H1 (cell line): Measurements from ENCODE around the gene POLE3. TPM values are rescaled to one million over a fixed set of nuclear protein-coding genes. Genes with fewer than 3 reads are reported as not detected.

ENCODE experiments used
- CTCF ChIA-PET: fragments of 300-600 bp; sonication (Branson Sonifier 250); formaldehyde crosslinking; loops from one replicate; lab custom pipeline; 2021; ENCODE audit not compliant: partially characterized antibody; lab: Charles Lee
- POLR2A ChIA-PET: fragments of 300-600 bp; sonication (Branson Sonifier 250); formaldehyde crosslinking; loops from one replicate; lab custom pipeline; 2021; ENCODE audit warnings: inconsistent platforms; ENCODE audit not compliant: partially characterized antibody; lab: Charles Lee
- DNase-seq, 2 experiments: peaks; one replicate each; pipeline versions ENCODE4 v3.0.0 to v3.0.0-alpha.2; 2010 to 2022; ENCODE audit warnings: low spot score in 2 of 2, low read depth in 1 of 2, mixed read lengths in 1 of 2
- FAIRE-seq: peaks from 2 replicates; lab custom pipeline; 2011; peaks lifted over from hg19 to GRCh38; lab: Jason Lieb, UNC
- H2AFZ ChIP-seq: 2 replicates; pipeline ENCODE4 v1.8.1; 2012; ENCODE audit warnings: low read length, inconsistent platforms
- H2AK5ac ChIP-seq: 2 replicates; pipeline ENCODE4 v1.6.1; 2013; ENCODE audit warnings: low read depth, low read length
- H2BK120ac ChIP-seq: replicated peaks from 2 replicates; pipeline ENCODE3; 2013; ENCODE audit warnings: low read depth, low read length, inconsistent platforms
- H2BK12ac ChIP-seq: 2 replicates; pipeline ENCODE4 v1.6.1; 2013; ENCODE audit warnings: low read depth, low read length
- H2BK15ac ChIP-seq: 2 replicates; pipeline ENCODE4 v1.6.1; 2013; ENCODE audit warnings: low read length
- H2BK20ac ChIP-seq: 2 replicates; pipeline ENCODE4 v1.6.1; 2013; ENCODE audit warnings: low read length
- H2BK5ac ChIP-seq: 2 replicates; pipeline ENCODE4 v1.6.1; 2013; ENCODE audit warnings: low read depth, low read length
- H3K14ac ChIP-seq: 2 replicates; pipeline ENCODE4 v1.6.1; 2013; ENCODE audit warnings: inconsistent platforms; ENCODE audit not compliant: insufficient read length
- H3K18ac ChIP-seq: 2 replicates; pipeline ENCODE4 v1.6.1; 2013; ENCODE audit warnings: low read length; ENCODE audit errors: extremely low read depth
- H3K23ac ChIP-seq: 2 replicates; pipeline ENCODE4 v1.6.1; 2013; ENCODE audit warnings: inconsistent platforms; ENCODE audit not compliant: insufficient read length
- H3K23me2 ChIP-seq: 2 replicates; pipeline ENCODE4 v1.6.1; 2013; ENCODE audit warnings: low read depth, low read length
- H3K27ac ChIP-seq: 2 replicates; pipeline ENCODE4 v1.6.1; 2011; ENCODE audit warnings: low read depth, low read length, inconsistent platforms
- H3K27me3 ChIP-seq, 4 experiments: replicated peaks in 1 of 4; 1 replicate in 1 of 4; 2 replicates in 3 of 4; pipeline versions ENCODE4 v1.6.1 to v1.8.1; 2011 to 2013; ENCODE audit warnings: low read length in 3 of 4, mild to moderate bottlenecking in 3 of 4, inconsistent platforms in 2 of 4, mixed read lengths in 2 of 4, moderate library complexity in 1 of 4; ENCODE audit not compliant: control insufficient read depth in 3 of 4, insufficient read depth in 3 of 4; ENCODE audit errors: extremely low read depth in 1 of 4
- H3K36me3 ChIP-seq, 4 experiments: 2 replicates each; pipeline versions ENCODE4 v1.6.1 to v1.8.1; 2011 to 2013; ENCODE audit warnings: mild to moderate bottlenecking in 4 of 4, low read length in 3 of 4, moderate library complexity in 2 of 4, control low read depth in 1 of 4, inconsistent platforms in 1 of 4; ENCODE audit not compliant: insufficient read depth in 4 of 4, control insufficient read depth in 2 of 4
- H3K4ac ChIP-seq: replicated peaks from 2 replicates; pipeline ENCODE3; 2013; ENCODE audit warnings: low read length, low read depth, mixed read lengths, inconsistent platforms; ENCODE audit not compliant: insufficient read length
- H3K4me1 ChIP-seq, 4 experiments: replicated peaks in 1 of 4; 1 replicate in 1 of 4; 2 replicates in 3 of 4; pipeline versions ENCODE4 v1.6.1 to v1.8.1; 2011 to 2013; ENCODE audit warnings: low read length in 3 of 4, inconsistent platforms in 2 of 4, mixed read lengths in 1 of 4; ENCODE audit not compliant: insufficient read depth in 4 of 4, control insufficient read depth in 3 of 4
- H3K4me2 ChIP-seq, 2 experiments: 2 replicates each; pipeline versions ENCODE4 v1.6.1 to v1.8.1; 2011 to 2013; ENCODE audit warnings: low read depth in 2 of 2, low read length in 2 of 2, control low read depth in 1 of 2, inconsistent platforms in 1 of 2, mild to moderate bottlenecking in 1 of 2; ENCODE audit not compliant: insufficient read depth in 1 of 2
- H3K4me3 ChIP-seq, 4 experiments: fragments of 200-600, 300-600 bp in 1 of 4; sonication (generic), shearing (Covaris generic), sonication (Bioruptor Twin) in 1 of 4; 2 replicates each; pipeline versions ENCODE4 v1.5.1 to v1.8.1; 2011 to 2016; ENCODE audit warnings: low read length in 4 of 4, low read depth in 3 of 4, control low read depth in 2 of 4, inconsistent platforms in 2 of 4, mild to moderate bottlenecking in 2 of 4, mixed read lengths in 1 of 4, moderate library complexity in 1 of 4; ENCODE audit not compliant: insufficient read depth in 2 of 4; ENCODE audit errors: extremely low read depth in 1 of 4
- H3K56ac ChIP-seq: replicated peaks from 2 replicates; pipeline ENCODE3; 2013; ENCODE audit warnings: low read depth, mild to moderate bottlenecking, mixed read lengths, low read length, inconsistent platforms; ENCODE audit not compliant: insufficient read length
- H3K79me1 ChIP-seq: 2 replicates; pipeline ENCODE4 v1.6.1; 2013; ENCODE audit warnings: low read depth, low read length, control low read depth
- H3K79me2 ChIP-seq, 2 experiments: 2 replicates each; pipeline versions ENCODE4 v1.6.1 to v1.8.1; 2012 to 2013; ENCODE audit warnings: low read length in 2 of 2, mild to moderate bottlenecking in 2 of 2, inconsistent platforms in 1 of 2; ENCODE audit not compliant: insufficient read depth in 2 of 2, control insufficient read depth in 1 of 2
- H3K9ac ChIP-seq, 4 experiments: replicated peaks in 1 of 4; 1 replicate in 1 of 4; 2 replicates in 3 of 4; pipeline versions ENCODE4 v1.6.1 to v1.8.1; 2011 to 2013; ENCODE audit warnings: low read depth in 3 of 4, low read length in 3 of 4, control low read depth in 2 of 4, mild to moderate bottlenecking in 2 of 4, moderate library complexity in 2 of 4, inconsistent platforms in 1 of 4; ENCODE audit errors: extremely low read depth in 1 of 4
- H3K9me3 ChIP-seq, 2 experiments: 2 replicates each; pipeline versions ENCODE4 v1.6.1 to v1.8.1; 2012 to 2013; ENCODE audit warnings: mild to moderate bottlenecking in 2 of 2, moderate library complexity in 2 of 2, control low read depth in 1 of 2, inconsistent platforms in 1 of 2, low read depth in 1 of 2, low read length in 1 of 2, mixed read lengths in 1 of 2; ENCODE audit not compliant: insufficient read depth in 2 of 2
- H4K20me1 ChIP-seq, 2 experiments: replicated peaks in 1 of 2; 2 replicates each; pipeline versions ENCODE3 to v1.8.1; 2011 to 2013; ENCODE audit warnings: inconsistent platforms in 2 of 2, low read length in 2 of 2, mild to moderate bottlenecking in 1 of 2; ENCODE audit not compliant: insufficient read depth in 2 of 2, control insufficient read depth in 1 of 2
- H4K5ac ChIP-seq: 2 replicates; pipeline ENCODE4 v1.6.1; 2013; ENCODE audit warnings: low read length, low read depth, mixed read lengths, inconsistent platforms; ENCODE audit not compliant: insufficient read length
- H4K8ac ChIP-seq: 2 replicates; pipeline ENCODE4 v1.8.0; 2013; ENCODE audit warnings: mild to moderate bottlenecking, moderate library complexity, low read length, inconsistent platforms; ENCODE audit not compliant: insufficient read depth; ENCODE audit errors: extremely low read depth
- H4K91ac ChIP-seq: replicated peaks from 2 replicates; pipeline ENCODE3; 2013; ENCODE audit warnings: low read length, mixed read lengths, inconsistent platforms; ENCODE audit not compliant: insufficient read length
- BACH1 ChIP-seq: IDR thresholded peaks from 2 replicates; pipeline ENCODE4 v1.6.1; 2012; ENCODE audit warnings: low read length, improper control_type of control experiment
- CHD2 ChIP-seq: IDR thresholded peaks from 2 replicates; pipeline ENCODE4 v1.6.1; 2012; ENCODE audit warnings: low read length, improper control_type of control experiment
- POLR2A ChIP-seq, 2 experiments: IDR thresholded peaks; 1 replicate in 1 of 2; 2 replicates in 1 of 2; pipeline ENCODE4 v1.6.1; 2011; ENCODE audit warnings: low read depth in 2 of 2, low read length in 2 of 2, mild to moderate bottlenecking in 2 of 2; ENCODE audit errors: control extremely low read depth in 1 of 2
- whole genome bisulfite sequencing, 2 experiments: shearing (Covaris generic) in 1 of 2; methylation state at CpG; one replicate each; pipeline versions ENCODE4 v1.1.6 to v1.1.7; 2013 to 2015; ENCODE audit warnings: low lambda C conversion rate in 2 of 2, mixed read lengths in 2 of 2, inconsistent platforms in 1 of 2, low coverage in 1 of 2, missing lambda C conversion rate in 1 of 2; ENCODE audit not compliant: insufficient replicate concordance in 2 of 2, insufficient coverage in 1 of 2, insufficient read length in 1 of 2; ENCODE audit errors: extremely low coverage in 1 of 2, missing lambda C conversion rate in 1 of 2; 5-methylcytosine and 5-hydroxymethylcytosine counted together
- polyA plus RNA-seq, 7 experiments: library from polyadenylated mRNA; depleted of rRNA in 3 of 7; stranded (reverse) in 5 of 7; unstranded in 2 of 7; fragments of >200 nt in 5 of 7; fragments of 200-250 nt in 2 of 7; gene quantifications; 1 replicate in 5 of 7; 2 replicates in 1 of 7; 4 replicates in 1 of 7; pipeline versions ENCODE4 v1.2.1 to v1.2.3, GENCODE V29; 2011 to 2013; ENCODE audit warnings: missing spikeins in 2 of 7, mixed read lengths in 2 of 7
- total RNA-seq: library from RNA; stranded (reverse); fragmentation: NEBNext Ultra II Directional; extraction: Animal tissue kit (Norgen Biotek cat#: 25700); gene quantifications from 2 replicates; pipeline ENCODE4 v1.2.1, GENCODE V29; 2021

The POLE3 gene
- total and polyA plus RNA-seq, 2 of the 8 experiments (the other 6 are each of a cell fraction or from before 2014, with no cell fraction given) = 52.7 to 77.3 TPM

GRCh38 chr9:113436728-113437515 is 26.4 kb upstream of the POLE3 start:
- Histone ChIP-seq H2AFZ (no peak overlapping the region), H3K27me3 (no peaks in the 10 kb centered on the region), H4K5ac (no peak overlapping the region), H3K9me3 (peaks cover 0 to 2% of the 10 kb centered on the region in 2 experiments; a peak in 1 of 4 replicates), H2BK12ac (no peak overlapping the region), H3K79me1 (no peaks in the 10 kb centered on the region), H3K4me3 (no peak overlapping the region), H2BK120ac (no peak overlapping the region), H3K27ac (no peak overlapping the region), H4K8ac (no peak overlapping the region), H4K20me1 (no peaks in the 10 kb centered on the region), H3K36me3 (no peaks in the 10 kb centered on the region), H4K91ac (no peak overlapping the region), H2BK5ac (no peak overlapping the region), H2BK20ac (no peak overlapping the region), H3K4me1 (no peaks in the 10 kb centered on the region), H3K18ac (no peak overlapping the region), H3K9ac (no peak overlapping the region), H3K23me2 (no peaks in the 10 kb centered on the region), H3K14ac (no peak overlapping the region), H3K79me2 (no peaks in the 10 kb centered on the region), H3K4ac (no peak overlapping the region), H3K56ac (no peak overlapping the region), H3K4me2 (no peak overlapping the region), H2AK5ac (no peak overlapping the region), H2BK15ac (no peak overlapping the region), H3K23ac (no peak overlapping the region)
- ChIA-PET CTCF (interaction anchor here (0.6 kb wide), 1 partner anchor 29 kb away, joined by 3 read pairs; no protein-coding TSS in a partner anchor), POLR2A (no interaction called here)
- WGBS, 2 experiments = 84% methylated on average over 4 of the region's 4 CpGs; no CpG with 5 or more reads in 1 of the 2 experiments
- no peak for FAIRE-seq
- DNase-seq = no peak
- no peak for TF ChIP-seq CHD2
- TF ChIP-seq BACH1 = no peak
- TF ChIP-seq POLR2A (IDR thresholded peaks at IDR 0.05; ENCODE audit: control extremely low read depth in 1 of 2, low read depth in 2 of 2, low read length in 2 of 2) = no peak
